H1 (cell line): ENCODE data around the gene NEURL4. TPM values are rescaled to one million over a fixed set of nuclear protein-coding genes. Genes with fewer than 3 reads are reported as not detected.

Experiments used
- BACH1 ChIP-seq: IDR thresholded peaks from 2 replicates; pipeline ENCODE4 v1.6.1; 2012; ENCODE audit warnings: low read length, improper control_type of control experiment
- BCL11A ChIP-seq, 2 experiments: IDR thresholded peaks; one replicate each; pipeline ENCODE4 v1.6.1; 2011; ENCODE audit warnings: low read depth in 2 of 2, low read length in 2 of 2, mild to moderate bottlenecking in 2 of 2
- BRCA1 ChIP-seq: IDR thresholded peaks from 2 replicates; pipeline ENCODE4 v1.6.1; 2012; ENCODE audit warnings: low read depth, low read length, improper control_type of control experiment
- CTBP2 ChIP-seq: IDR thresholded peaks from 2 replicates; pipeline ENCODE4 v1.7.0; 2011; ENCODE audit warnings: borderline replicate concordance, mild to moderate bottlenecking, moderate library complexity, mixed read lengths, low read length; ENCODE audit not compliant: insufficient read depth, insufficient read length
- EP300 ChIP-seq, 2 experiments: IDR thresholded peaks; 1 replicate in 1 of 2; 2 replicates in 1 of 2; pipeline ENCODE4 v1.6.1; 2011 to 2012; ENCODE audit warnings: low read depth in 2 of 2, low read length in 2 of 2, mild to moderate bottlenecking in 2 of 2, borderline replicate concordance in 1 of 2, inconsistent platforms in 1 of 2, moderate library complexity in 1 of 2
- GABPA ChIP-seq: IDR thresholded peaks from 2 replicates; pipeline ENCODE4 v1.6.1; 2011; ENCODE audit warnings: mild to moderate bottlenecking, low read length, moderate library complexity, borderline replicate concordance; ENCODE audit not compliant: insufficient read depth
- GTF2F1 ChIP-seq: IDR thresholded peaks from 2 replicates; pipeline ENCODE4 v1.6.1; 2012; ENCODE audit warnings: low read depth, low read length, improper control_type of control experiment, borderline replicate concordance
- JUN ChIP-seq: IDR thresholded peaks from 2 replicates; pipeline ENCODE4 v1.6.1; 2011; ENCODE audit warnings: low read depth, mild to moderate bottlenecking, improper control_type of control experiment, low read length
- KDM4A ChIP-seq: IDR thresholded peaks from one replicate; pipeline ENCODE4 v1.7.1; 2012; ENCODE audit warnings: low read depth, mild to moderate bottlenecking, moderate library complexity, low read length, inconsistent platforms; ENCODE audit not compliant: severe bottlenecking
- MAFK ChIP-seq: IDR thresholded peaks from 2 replicates; pipeline ENCODE4 v1.6.1; 2012; ENCODE audit warnings: low read depth, mild to moderate bottlenecking, improper control_type of control experiment, low read length
- RBBP5 ChIP-seq: IDR thresholded peaks from 2 replicates; pipeline ENCODE4 v1.7.1; 2012; ENCODE audit warnings: low read depth, mild to moderate bottlenecking, inconsistent platforms, low read length, moderate library complexity, borderline replicate concordance
- RNF2 ChIP-seq: fragments of 200-900, 300-1000 bp; sonication (generic); IDR thresholded peaks from 2 replicates; pipeline ENCODE4 v1.7.1; 2016; ENCODE audit warnings: borderline replicate concordance, low read depth, mild to moderate bottlenecking, antibody characterized with exemption, low read length; ENCODE audit not compliant: poor library complexity, severe bottlenecking; ENCODE audit errors: missing control alignments
- RXRA ChIP-seq: IDR thresholded peaks from 2 replicates; pipeline ENCODE4 v1.6.1; 2011; ENCODE audit warnings: low read depth, mild to moderate bottlenecking, low read length, moderate library complexity; ENCODE audit not compliant: insufficient read depth
- SAP30 ChIP-seq: fragments of 300-600 bp; sonication (generic); IDR thresholded peaks from 2 replicates; pipeline ENCODE4 v1.7.1; 2012; ENCODE audit warnings: low read length, moderate library complexity, mild to moderate bottlenecking, inconsistent platforms; ENCODE audit not compliant: insufficient read depth, insufficient replicate concordance
- SIN3A ChIP-seq, 2 experiments: IDR thresholded peaks in 1 of 2; conservative IDR thresholded peaks in 1 of 2; 2 replicates each; pipeline ENCODE4 v1.6.1; 2011 to 2012; ENCODE audit warnings: low read length in 2 of 2, improper control_type of control experiment in 1 of 2, low read depth in 1 of 2, mild to moderate bottlenecking in 1 of 2
- SIX5 ChIP-seq: IDR thresholded peaks from 2 replicates; pipeline ENCODE4 v1.6.1; 2011; ENCODE audit warnings: mild to moderate bottlenecking, low read depth, low read length
- SP1 ChIP-seq: IDR thresholded peaks from 2 replicates; pipeline ENCODE4 v1.6.1; 2011; ENCODE audit warnings: low read depth, low read length
- SP4 ChIP-seq: IDR thresholded peaks from 2 replicates; pipeline ENCODE4 v1.6.1; 2012; ENCODE audit warnings: low read length, inconsistent platforms
- SUZ12 ChIP-seq: fragments of 200-600 bp; sonication (generic); IDR thresholded peaks from 2 replicates; pipeline ENCODE4 v1.6.1; 2012; ENCODE audit warnings: mild to moderate bottlenecking, inconsistent platforms, low read length, moderate library complexity, mixed read lengths
- TBP ChIP-seq: IDR thresholded peaks from 2 replicates; pipeline ENCODE4 v1.6.1; 2011; ENCODE audit warnings: low read depth, low read length, improper control_type of control experiment
- TEAD4 ChIP-seq: IDR thresholded peaks from 2 replicates; pipeline ENCODE4 v1.6.1; 2012; ENCODE audit warnings: low read depth, low read length, inconsistent platforms, mixed read lengths
- USF2 ChIP-seq: IDR thresholded peaks from 2 replicates; pipeline ENCODE4 v1.6.1; 2011; ENCODE audit warnings: low read length, improper control_type of control experiment
- ZNF274 ChIP-seq: IDR thresholded peaks from 2 replicates; pipeline ENCODE4 v1.7.0; 2012; ENCODE audit warnings: low read length, borderline replicate concordance; ENCODE audit errors: extremely low read depth
- polyA plus RNA-seq, 7 experiments: library from polyadenylated mRNA; depleted of rRNA in 3 of 7; stranded (reverse) in 5 of 7; unstranded in 2 of 7; fragments of >200 nt in 5 of 7; fragments of 200-250 nt in 2 of 7; gene quantifications; 1 replicate in 5 of 7; 2 replicates in 1 of 7; 4 replicates in 1 of 7; pipeline versions ENCODE4 v1.2.1 to v1.2.3, GENCODE V29; 2011 to 2013; ENCODE audit warnings: missing spikeins in 2 of 7, mixed read lengths in 2 of 7
- total RNA-seq: library from RNA; stranded (reverse); fragmentation: NEBNext Ultra II Directional; extraction: Animal tissue kit (Norgen Biotek cat#: 25700); gene quantifications from 2 replicates; pipeline ENCODE4 v1.2.1, GENCODE V29; 2021

The NEURL4 gene
- total and polyA plus RNA-seq, 2 of the 8 experiments (the other 6 are each of a cell fraction or from before 2014, with no cell fraction given): 29.6 to 46.8 TPM

GRCh38 chr17:7329997-7330637 is 982 bp upstream of the NEURL4 start (continued):
- TF ChIP-seq EP300 (IDR thresholded peaks at IDR 0.05; ENCODE audit: borderline replicate concordance in 1 of 2, low read depth in 2 of 2, low read length in 2 of 2) (no peak), CTBP2 (no peak), SIN3A (conservative IDR thresholded peaks at IDR 0.05 in 1 of 2, IDR thresholded peaks at IDR 0.05 in 1 of 2; ENCODE audit: low read depth in 1 of 2, low read length in 2 of 2) (no peak), RBBP5 (no peak), MAFK (no peak), SAP30 (no peak), ZNF274 (no peak), BRCA1 (no peak), KDM4A (no peak), SUZ12 (no peak), RXRA (no peak), GABPA (no peak), GTF2F1 (no peak), RNF2 (no peak), TBP (peak; percentile 21; the same call in 1 of the 2 replicates), BACH1 (no peak), BCL11A (IDR thresholded peaks at IDR 0.05; ENCODE audit: low read depth in 2 of 2, low read length in 2 of 2) (no peak), JUN (no peak), TEAD4 (no peak), SP4 (no peak), USF2 (no peak), SIX5 (no peak), SP1 (peak; percentile 62; the same call in 1 of the 2 replicates)
